GM21390 (cell line): Measurements from ENCODE around the gene AKR1B15.
"Not testable (repeated sequence)": the region's sequence is repeated elsewhere in the genome, so short reads cannot be mapped to it uniquely, and the experiment has no call there.

Experiments used
- ATAC-seq: cut with Tn5 transposase; IDR thresholded peaks from one replicate; pipeline ENCODE4 v1.9.1; 2021; ENCODE audit not compliant: unreplicated experiment

Gene AKR1B15

DNA sequence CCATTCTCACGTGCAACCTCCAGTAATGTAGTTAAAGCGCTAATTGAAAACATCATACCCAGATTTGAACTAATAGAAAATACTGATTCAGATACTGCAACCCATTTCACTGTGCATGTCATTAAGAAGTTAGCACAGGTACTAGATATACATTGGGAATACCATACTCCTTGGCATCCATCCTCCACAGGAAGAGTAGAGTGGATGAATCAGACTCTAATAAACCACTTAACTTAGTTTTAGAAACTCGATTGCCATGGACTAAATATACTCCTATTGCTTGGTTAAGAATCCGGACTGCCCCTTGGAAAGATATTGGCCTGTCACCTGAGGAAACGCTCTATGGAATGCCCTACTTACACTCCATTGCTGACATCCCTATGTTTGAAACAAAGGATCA is 9.5 kb downstream of the AKR1B15 start:
- ATAC-seq: no peak

DNA sequence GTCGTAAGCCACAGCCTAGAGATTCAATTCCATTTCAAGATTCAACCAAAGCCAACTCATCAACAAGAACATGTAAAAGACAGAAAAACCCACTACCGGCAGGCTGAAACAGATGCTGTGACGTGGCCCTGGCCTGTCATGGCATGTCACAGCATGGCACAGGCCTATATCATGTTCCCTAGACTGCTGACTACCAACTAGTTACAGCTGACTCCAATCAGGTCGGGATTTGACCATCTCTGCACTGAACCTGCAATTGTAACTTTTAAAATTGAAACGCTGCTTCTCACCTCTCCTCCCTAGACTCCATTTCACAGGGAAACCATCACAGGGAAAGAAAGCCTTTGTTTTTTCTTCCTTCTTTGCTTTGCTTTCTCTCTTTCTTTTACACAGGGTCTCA is 12.7 kb downstream of the AKR1B15 start:
- ATAC-seq: not testable (repeated sequence)

DNA sequence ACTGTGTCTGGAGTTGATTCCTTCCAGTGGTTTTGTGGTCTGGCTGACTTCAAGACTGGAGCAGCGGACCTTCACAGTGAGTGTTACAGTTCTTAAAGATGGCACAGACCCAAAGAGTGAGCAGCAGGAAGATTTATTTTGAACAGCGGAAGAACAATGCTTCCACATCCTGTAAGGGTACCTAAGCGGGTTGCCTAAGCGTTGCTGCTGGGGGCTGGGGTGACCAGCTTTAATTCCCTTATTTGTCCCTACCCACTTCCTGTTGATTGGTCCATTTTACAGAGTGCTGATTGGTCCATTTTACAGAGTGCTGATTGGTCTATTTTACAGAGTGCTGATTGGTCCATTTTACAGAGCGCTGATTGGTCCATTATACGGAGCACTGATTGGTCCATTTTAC is 13.2 kb downstream of the AKR1B15 start:
- ATAC-seq: no peak

GRCh38 chr7:134563398-134563749 is 14.5 kb downstream of the AKR1B15 start:
- not testable (repeated sequence) for ATAC-seq

GRCh38 chr7:134565643-134566136 is 16.8 kb downstream of the AKR1B15 start:
- no peak for ATAC-seq

DNA sequence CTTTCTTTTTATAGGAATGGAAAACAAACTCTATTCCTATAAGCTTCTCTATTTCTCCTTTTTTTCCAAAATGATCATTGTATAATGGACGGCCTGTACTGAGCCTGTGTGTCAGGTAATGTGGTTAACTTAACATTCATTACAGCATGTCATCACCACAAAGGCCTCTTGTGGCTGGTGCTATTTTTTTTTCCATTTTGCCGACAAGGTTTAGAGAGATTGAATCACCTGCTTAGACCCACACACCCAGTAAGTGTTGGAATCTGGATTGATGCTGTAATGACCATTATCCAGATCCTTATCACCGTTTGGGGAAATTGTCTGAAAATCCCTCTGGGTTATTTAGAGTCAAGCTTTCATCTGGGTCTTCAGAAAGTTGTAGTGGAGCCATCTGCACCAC is 18.5 kb downstream of the AKR1B15 start:
- no peak for ATAC-seq

GRCh38 chr7:134569962-134570361 is 21.1 kb downstream of the AKR1B15 start:
- ATAC-seq: not testable (repeated sequence)

DNA sequence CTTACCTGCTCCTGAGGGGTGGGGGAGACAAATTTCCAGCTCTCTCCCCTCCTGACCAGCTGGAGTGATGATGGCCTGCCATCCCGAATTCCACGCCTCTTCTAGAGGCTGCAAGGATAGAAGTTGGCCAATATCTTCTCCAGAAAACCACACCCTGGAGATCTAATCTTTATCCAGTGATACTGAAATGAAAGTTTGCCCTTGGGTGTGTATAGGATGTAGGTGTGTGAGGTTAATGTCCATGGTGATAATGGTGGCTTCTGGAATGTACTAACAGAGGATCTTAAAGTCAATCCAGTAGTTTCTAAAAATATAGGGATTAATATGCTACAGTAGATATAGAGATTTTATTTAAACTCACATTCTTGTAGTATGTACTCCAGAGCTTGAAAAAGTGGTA is 22.2 kb downstream of the AKR1B15 start:
- no peak for ATAC-seq

- no peak for ATAC-seq
These were observed 23.0 kb downstream of the AKR1B15 start for GRCh38 chr7:134571746-134572461.

GRCh38 chr7:134574322-134574721 is 25.4 kb downstream of the AKR1B15 start:
- no peak for ATAC-seq

DNA sequence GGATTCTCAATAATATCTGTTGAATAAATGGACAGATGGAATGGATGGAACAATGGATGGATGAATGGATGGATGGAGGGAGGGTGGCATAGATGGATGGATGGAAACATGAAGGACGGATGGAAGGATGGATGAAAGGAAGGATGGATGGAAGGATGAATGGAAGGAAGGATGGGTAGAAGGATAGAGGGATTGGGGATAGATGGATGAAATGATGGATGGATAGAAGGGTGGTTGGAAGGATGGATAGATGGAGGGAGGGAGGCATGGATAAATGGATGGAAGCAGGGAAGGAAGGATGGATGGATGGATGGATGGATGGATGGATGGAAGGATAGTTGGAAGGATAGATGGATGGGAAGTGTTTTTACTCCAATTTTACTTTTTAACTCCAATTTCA is 35.4 kb downstream of the AKR1B15 start:
- no peak for ATAC-seq

GRCh38 chr7:134585897-134586296 is 37.0 kb downstream of the AKR1B15 start:
- ATAC-seq: no peak

DNA sequence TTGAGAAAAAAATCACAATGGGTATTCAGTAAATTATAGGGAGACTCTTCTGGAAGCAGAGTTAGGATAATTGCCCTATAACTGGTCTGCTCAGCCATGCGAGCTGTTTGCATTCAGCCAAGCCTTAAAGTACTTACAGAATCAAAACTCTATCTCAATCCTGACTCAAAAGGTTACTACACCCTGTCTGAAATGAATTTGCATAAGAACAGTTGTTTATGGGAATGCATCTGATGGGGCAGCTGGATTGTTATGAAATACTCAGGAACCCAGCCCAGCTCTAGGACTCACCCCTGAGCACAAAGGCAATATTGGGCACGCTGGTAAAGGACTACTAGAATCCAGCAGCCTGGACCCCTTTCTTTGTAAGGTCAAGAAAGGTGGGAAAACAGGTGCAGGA is 38.8 kb downstream of the AKR1B15 start:
- no peak for ATAC-seq

GRCh38 chr7:134589491-134589941 is 40.6 kb downstream of the AKR1B15 start:
- no peak for ATAC-seq

DNA sequence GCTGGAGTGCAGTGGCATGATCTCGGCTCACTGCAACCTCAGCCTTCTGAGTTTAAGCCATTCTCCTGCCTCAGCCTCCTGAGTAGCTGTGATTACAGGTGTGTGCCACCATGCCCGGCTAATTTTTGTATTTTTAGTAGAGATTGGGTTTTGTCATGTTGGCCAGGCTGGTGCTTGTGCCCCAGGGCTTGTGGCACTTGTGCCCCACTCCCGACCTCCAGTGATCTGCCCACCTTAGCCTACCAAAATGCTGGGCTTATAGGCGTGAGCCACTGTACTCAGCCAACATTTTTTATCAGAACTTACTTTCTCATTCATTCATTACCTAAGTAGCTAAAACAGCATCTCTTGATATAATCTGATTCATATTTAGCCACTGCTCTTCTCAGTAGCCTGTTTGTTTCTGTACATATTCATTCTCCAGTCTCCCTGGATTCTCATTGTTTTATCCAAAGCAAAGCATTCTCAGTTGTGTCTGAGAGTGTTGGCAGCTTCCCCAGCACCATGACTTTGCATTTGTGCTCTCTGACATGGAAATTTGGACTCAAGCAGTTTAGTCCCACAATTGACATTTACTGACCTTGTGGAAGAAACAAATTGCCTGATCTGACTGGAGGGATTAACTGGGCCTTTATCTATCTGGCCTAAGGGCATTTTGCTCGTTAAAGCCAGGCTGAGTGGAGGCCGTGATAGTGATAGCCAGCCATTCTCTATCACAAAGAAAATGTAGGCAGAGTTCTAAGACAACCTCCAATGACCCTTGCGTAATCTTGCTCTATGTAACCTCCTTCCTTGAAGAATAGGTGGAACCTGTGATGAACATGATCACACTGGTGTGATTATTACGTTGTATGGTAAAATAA is 44.9 kb downstream of the AKR1B15 start:
- no peak for ATAC-seq

DNA sequence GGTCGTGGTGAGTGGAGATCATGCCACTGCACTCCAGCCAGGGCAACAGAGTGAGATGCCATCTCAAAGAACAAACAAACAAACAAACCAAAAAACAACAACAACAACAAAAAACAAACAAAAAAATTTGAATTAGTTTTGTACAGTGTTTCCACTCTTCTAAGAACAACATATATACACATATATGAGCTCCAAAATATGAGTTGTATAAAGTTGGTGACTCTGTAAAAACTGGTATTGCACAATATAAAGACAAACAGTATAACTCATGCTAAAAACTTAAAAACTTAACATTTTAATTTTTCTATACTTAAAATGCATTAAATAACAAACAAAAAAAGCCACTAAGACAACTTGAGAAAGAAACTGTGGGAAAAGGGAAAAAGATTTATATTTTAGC is 46.0 kb downstream of the AKR1B15 start:
- ATAC-seq: no peak

DNA sequence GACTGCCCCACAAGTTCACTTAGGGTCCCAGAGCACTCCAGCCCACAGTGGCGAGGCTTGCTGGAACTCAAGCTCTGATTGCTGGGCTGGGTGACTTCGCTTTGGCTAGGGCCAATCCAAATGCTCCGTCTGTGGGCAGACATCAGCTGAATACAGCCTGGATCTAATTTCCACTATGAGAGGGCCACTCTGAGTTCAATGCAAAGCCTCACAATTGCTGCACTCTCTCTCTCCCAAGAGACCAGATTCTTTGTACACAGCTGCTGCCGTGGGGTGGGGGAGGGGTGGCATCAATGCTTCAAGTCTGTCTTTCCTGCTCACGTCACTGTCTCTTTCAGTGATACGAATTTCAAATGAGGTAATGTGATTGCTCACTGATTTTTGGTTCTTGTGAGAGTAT is 50.5 kb downstream of the AKR1B15 start:
- ATAC-seq: no peak

- no peak for ATAC-seq
These were observed 52.5 kb downstream of the AKR1B15 start for GRCh38 chr7:134601459-134601858.

DNA sequence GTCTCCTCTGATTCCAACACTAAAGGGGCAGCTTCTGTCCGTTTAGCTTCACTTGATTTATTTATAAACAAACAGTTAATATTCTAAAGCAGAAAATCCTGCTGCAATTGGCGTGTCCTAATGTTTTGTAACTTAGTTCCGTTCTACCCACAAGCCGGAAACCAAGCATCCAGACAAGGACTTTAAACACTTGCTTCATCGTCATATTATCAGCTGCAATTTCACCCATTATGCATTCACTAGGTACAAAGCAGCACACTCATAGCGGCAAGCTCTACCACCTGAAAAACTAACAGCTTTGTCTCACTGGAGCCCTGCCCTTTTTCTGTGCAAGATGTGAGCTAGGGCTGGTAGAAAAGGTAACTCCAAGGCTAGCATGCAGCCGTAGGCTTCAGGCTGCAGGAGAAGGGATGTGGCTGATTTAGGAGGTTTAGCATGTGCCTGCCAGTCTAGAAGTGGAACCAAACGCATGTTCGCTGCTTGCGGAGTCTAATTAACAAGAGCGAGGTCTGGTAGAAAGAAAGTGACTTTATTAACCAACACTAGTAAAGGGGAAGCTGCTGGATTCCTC is 54.1 kb downstream of the AKR1B15 start:
- ATAC-seq: no peak

DNA sequence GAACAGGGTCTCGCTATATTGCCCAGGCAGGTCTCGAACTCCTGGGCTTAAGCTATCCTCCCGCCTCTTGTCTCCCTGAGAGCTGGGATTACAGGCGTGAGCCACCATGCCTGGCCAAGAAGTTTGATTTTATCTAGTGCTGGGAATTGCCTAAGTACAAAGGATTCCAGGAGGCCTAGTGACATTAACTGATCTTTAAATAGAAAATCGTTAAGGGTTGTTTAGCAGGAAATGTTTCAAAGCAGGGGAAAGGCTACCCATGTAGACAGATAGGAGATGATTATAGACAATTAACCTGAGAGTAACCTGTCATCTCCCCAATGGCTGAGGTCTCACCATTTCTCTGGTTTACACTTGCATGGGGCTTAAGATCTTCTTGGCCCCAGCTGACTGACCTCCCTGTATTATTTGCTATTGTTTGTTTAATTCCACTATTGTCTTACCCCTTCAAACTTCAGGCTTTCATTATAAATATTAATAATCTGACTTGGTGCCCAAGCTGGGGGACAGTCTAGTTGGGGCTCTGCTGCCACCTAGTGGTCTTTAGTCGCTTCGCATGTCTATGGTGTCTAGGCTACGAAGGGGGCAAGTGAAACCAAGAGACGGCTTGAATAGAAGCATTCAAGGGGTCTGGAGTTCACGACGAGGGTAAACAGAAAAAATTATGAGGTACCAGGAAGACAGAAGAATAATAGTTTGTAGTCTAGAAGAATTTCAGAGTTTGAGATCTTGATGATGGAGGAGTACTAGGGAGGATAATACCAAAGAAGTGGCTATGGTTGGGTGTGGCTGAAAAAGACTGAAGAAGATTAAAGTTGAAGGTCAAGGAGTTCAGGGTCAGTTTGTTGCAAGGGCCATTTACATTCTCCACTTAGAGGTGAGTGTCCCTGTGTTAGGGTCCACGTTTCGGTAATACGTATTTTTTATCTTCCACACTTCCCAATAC is 57.3 kb downstream of the AKR1B15 start:
- ATAC-seq: no peak
